ENCODE measurements around the gene BMPR1B.

Gene BMPR1B

DNA sequence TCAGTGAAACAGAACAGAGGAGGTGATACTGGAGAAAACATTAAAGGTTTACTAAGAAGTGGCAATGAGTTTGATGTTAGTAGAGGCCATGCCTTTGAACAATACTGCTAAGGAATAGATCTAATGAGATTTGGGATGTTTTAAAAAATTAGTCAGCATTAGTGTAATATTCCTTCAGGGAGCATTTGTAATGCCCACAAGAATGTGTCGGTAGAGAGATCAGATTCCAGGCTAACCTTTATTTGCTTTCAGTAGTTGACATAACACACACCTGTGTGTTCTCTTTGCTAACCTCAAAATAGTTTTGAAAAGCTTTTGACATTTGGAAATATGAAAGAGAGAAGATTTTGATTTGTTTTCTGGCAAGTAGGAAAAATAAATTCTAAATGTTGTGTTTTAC, 328.8 kb downstream of the BMPR1B start:
- no peak for DNase-seq (ENCODE audit: extremely low read depth, low read depth)
- TF ChIP-seq, protein P1, sequence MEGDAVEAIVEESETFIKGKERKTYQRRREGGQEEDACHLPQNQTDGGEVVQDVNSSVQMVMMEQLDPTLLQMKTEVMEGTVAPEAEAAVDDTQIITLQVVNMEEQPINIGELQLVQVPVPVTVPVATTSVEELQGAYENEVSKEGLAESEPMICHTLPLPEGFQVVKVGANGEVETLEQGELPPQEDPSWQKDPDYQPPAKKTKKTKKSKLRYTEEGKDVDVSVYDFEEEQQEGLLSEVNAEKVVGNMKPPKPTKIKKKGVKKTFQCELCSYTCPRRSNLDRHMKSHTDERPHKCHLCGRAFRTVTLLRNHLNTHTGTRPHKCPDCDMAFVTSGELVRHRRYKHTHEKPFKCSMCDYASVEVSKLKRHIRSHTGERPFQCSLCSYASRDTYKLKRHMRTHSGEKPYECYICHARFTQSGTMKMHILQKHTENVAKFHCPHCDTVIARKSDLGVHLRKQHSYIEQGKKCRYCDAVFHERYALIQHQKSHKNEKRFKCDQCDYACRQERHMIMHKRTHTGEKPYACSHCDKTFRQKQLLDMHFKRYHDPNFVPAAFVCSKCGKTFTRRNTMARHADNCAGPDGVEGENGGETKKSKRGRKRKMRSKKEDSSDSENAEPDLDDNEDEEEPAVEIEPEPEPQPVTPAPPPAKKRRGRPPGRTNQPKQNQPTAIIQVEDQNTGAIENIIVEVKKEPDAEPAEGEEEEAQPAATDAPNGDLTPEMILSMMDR (IDR thresholded peaks at IDR 0.05; ENCODE audit: low read depth, low read length), result no peak

DNA sequence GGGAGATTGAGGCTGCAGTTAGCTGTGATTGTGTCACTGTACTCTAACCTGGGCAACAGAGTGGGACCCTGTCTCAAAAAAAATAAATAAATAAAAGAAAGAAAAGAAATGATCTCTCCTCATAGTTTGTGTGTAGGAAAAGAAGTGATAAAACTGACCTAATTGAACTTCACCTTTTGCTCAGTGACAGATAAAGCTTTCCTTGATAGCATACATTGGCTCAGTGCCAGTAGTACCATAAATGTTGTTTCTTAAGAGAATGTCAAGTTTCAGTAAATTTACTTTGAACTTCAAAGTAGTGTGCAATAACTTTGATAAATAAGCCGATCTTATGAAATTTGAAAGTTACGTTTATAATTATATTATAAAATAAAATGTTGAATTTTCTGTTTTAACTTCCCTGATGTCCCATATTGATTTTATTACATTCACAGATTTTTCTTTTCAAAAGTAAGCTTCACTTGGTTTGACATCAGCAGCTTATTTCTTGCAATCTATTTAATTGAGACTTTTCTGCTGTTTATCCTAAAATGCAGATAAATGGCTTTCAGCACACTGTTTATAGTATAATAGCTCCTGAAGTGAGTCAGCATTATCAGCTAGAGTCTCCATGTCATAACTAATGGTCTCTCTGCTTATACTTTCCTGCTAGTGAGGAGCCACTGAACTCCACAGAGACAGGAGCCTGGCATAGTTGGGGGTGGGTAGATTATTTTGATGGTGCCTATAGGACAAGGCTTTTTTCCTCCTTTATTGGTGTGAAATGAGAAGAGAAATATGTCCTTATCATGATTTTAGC, 330.1 kb downstream of the BMPR1B start:
- no peak for DNase-seq (ENCODE audit: extremely low read depth, low read depth)
- TF ChIP-seq, protein P1 (IDR thresholded peaks at IDR 0.05; ENCODE audit: low read depth, low read length), result no peak

DNA sequence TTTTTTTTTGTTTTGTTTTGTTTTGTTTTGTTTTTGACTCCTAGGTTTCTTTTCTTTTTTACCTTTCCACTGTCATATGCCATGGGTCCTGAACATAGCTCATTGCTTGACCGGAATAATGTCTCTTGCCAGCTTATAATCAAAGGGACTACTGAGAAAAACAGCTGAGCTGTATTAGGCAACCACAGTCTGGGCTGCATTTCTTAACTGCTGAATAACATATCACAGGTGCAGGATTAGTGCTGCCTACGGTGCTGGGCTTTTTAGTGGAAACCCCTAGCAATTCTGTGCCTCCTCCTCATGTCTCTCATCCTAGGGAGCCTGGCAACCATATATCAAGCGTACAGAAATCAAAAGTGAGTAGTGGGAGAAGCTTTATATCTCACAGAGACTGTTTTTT, 333.5 kb downstream of the BMPR1B start:
- TF ChIP-seq, protein P1 (IDR thresholded peaks at IDR 0.05; ENCODE audit: low read depth, low read length), result no peak
- DNase-seq (ENCODE audit: extremely low read depth, low read depth), result no peak

DNA sequence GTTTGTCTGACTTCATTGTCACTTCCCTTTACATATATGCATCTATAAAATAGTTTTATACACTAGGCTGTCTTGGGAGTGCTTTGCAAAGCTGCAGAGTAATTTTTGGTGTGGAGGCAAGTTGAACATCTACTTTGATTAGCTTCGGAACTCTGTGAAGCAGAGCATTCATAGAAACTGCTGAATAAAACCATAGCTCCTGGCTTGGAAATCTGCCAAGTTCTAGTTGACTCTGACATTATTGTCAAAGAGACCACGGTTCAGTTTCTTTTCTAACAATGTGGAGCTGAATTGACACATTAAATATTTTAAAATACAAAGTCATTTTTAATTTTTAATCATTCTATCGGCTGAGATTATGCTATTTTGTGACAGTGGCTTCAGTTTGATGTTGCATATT, 335.0 kb downstream of the BMPR1B start:
- DNase-seq (ENCODE audit: extremely low read depth, low read depth), result no peak
- TF ChIP-seq, protein P1 (IDR thresholded peaks at IDR 0.05; ENCODE audit: low read depth, low read length), result no peak

DNA sequence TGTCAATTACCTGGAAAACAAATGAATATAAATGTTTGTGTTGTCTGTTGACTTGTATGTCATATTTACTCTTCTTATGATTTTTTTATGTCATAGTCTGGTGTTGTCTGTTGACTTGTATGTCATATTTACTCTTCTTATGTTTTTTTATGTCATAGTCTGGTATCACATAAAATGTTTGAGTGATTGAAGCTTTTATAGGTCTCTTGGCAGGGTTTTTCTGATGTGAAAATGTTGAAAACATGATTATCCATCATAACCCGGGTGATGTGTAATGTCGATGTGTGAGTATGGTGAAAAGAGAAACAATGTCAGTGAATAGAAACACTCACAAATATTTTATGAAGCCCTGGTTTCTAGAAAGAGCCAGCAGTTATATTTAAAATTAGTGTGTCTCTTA, 335.7 kb downstream of the BMPR1B start:
- TF ChIP-seq, protein P1 (IDR thresholded peaks at IDR 0.05; ENCODE audit: low read depth, low read length), result no peak
- no peak for DNase-seq (ENCODE audit: extremely low read depth, low read depth)

DNA sequence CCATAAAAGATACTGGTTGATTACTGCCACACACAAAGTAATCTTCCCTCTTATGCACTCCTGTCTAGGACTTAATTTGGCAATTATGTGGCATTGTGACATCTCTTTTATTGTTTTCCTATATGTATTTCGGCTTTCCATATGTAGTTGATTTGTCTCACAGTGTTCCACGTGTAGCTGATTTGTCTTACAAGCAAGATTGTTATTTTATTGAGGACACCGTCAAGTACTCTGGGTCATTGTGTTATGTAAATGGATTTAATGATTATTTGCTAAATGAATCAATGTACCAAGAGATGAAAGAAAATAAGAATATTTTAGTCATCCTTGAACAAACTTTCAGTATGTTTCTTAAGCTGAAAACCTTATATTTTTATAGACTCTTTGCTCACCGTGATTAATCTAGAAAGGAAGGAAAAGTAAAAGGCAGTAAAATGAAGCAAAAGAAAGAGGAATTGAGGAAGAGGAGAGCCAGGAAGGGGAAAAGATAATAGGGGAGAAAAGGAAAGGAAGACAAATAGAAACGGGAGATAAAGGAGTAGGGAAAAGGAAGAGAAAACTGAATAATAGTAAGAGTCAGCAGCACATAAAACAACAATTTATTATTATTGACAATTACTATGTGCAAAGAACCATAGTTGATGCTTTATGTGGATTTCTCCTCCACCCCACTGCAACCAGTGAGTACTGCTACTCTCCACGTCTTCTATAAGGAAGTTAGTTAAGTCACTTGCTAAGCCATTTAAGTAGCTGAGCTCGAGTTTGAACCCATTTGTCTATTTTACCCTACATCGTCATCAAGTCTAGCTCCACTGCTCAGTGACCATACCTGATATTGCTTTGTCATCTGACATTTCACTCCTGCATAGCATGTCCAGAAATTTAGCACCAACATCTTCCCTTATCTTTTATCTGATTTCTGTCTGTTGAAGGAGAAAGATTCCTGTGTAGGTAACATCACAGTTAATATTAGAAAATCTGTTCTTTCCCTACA, 336.5 kb downstream of the BMPR1B start:
- no peak for DNase-seq (ENCODE audit: extremely low read depth, low read depth)
- TF ChIP-seq, protein P1 (IDR thresholded peaks at IDR 0.05; ENCODE audit: low read depth, low read length), result no peak
